ENCODE measurements around the gene PLCL1.

DNA sequence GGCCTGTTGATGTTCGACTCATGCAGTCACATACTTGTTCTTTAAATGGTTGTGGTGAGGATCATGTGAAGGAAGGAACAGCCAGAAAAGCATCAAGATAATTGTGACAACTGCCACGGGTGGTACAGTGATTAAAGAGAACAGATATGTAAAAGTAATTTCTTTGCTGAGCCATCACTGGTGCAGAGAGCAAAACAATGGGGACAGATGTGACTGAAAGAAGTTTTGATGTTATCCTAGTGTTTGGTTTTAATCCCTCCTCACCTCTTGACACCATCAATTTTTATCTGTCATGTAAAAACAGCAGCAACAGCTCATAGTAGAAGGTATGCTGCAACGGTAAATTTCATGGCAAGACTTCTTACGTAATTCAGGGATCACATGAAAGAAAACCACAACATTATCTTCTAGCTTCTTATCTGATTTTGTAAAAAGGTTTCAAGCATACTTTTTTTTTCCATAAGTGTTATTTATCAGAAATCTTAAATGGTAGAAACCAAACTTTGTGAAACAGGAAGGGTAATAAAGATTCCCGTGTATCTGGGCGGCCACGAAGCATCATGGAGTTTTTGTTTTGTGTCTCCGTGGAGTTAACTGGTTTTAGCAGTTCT, 65.2 kb downstream of the PLCL1 start:
- TF ChIP-seq, protein P1, sequence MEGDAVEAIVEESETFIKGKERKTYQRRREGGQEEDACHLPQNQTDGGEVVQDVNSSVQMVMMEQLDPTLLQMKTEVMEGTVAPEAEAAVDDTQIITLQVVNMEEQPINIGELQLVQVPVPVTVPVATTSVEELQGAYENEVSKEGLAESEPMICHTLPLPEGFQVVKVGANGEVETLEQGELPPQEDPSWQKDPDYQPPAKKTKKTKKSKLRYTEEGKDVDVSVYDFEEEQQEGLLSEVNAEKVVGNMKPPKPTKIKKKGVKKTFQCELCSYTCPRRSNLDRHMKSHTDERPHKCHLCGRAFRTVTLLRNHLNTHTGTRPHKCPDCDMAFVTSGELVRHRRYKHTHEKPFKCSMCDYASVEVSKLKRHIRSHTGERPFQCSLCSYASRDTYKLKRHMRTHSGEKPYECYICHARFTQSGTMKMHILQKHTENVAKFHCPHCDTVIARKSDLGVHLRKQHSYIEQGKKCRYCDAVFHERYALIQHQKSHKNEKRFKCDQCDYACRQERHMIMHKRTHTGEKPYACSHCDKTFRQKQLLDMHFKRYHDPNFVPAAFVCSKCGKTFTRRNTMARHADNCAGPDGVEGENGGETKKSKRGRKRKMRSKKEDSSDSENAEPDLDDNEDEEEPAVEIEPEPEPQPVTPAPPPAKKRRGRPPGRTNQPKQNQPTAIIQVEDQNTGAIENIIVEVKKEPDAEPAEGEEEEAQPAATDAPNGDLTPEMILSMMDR (IDR thresholded peaks at IDR 0.05 in 8 of 11, conservative IDR thresholded peaks at IDR 0.05 in 3 of 11): no peak
- no peak for TF ChIP-seq POLR2AphosphoS5 (IDR thresholded peaks at IDR 0.05)
- TF ChIP-seq POLR2A (IDR thresholded peaks at IDR 0.05): no peak
